Transverse colon (tissue), 4 donors: ENCODE results near the gene DSN1. TPM values are rescaled to one million over a fixed set of nuclear protein-coding genes. Genes with fewer than 3 reads are reported as not detected.

Experiments
- DNase-seq: peaks from one replicate; pipeline ENCODE4 v3.0.0-alpha.2; 2019
- H3K27ac ChIP-seq, 4 donors: fragments of 200-600 bp; sonication (generic); 2 replicates each; pipeline ENCODE4 v1.5.1; 2016 to 2018; ENCODE audit warnings: inconsistent platforms in 4 of 4
- H3K27me3 ChIP-seq: fragments of 200-600 bp; sonication (generic); 2 replicates; pipeline ENCODE4 v1.5.1; 2017; ENCODE audit warnings: inconsistent platforms
- H3K36me3 ChIP-seq, 4 donors: fragments of 200-600 bp; sonication (generic); 2 replicates each; pipeline ENCODE4 v1.5.1; 2017 to 2019; ENCODE audit warnings: inconsistent platforms in 4 of 4
- H3K4me1 ChIP-seq, 4 donors: fragments of 200-600 bp; sonication (generic); 2 replicates each; pipeline ENCODE4 v1.5.1; 2017 to 2020; ENCODE audit warnings: inconsistent platforms in 4 of 4
- H3K4me3 ChIP-seq, 4 donors: fragments of 200-600 bp; sonication (generic); 1 replicate in 1 of 4; 2 replicates in 3 of 4; pipeline versions ENCODE4 v1.5.1 to v1.6.1; 2017 to 2019; ENCODE audit warnings: inconsistent platforms in 4 of 4
- H3K9me3 ChIP-seq, 2 donors: fragments of 200-600 bp; sonication (generic); 2 replicates each; pipeline ENCODE4 v1.5.1; 2017 to 2019; ENCODE audit warnings: inconsistent platforms in 2 of 2
- CTCF ChIP-seq, 5 experiments: fragments of 200-600 bp in 3 of 5; fragments of 450-650 bp in 2 of 5; sonication (generic) in 3 of 5; IDR thresholded peaks; 1 replicate in 2 of 5; 2 replicates in 3 of 5; pipeline ENCODE4 v1.5.1; 2016 to 2017; ENCODE audit warnings: antibody characterized with exemption in 5 of 5, inconsistent platforms in 3 of 5, mild to moderate bottlenecking in 2 of 5, moderate library complexity in 1 of 5
- EP300 ChIP-seq: sonication (generic); formaldehyde crosslinking; IDR thresholded peaks from one replicate; pipeline ENCODE4 v1.6.1; 2017; ENCODE audit warnings: antibody characterized with exemption, low read depth
- POLR2A ChIP-seq: fragments of 450-650 bp; IDR thresholded peaks from one replicate; pipeline ENCODE4 v1.6.1; 2016; ENCODE audit warnings: antibody characterized with exemption, mild to moderate bottlenecking, moderate library complexity
- POLR2AphosphoS5 ChIP-seq, 3 donors: sonication (generic); formaldehyde crosslinking; IDR thresholded peaks; one replicate each; pipeline ENCODE4 v1.6.1; 2016; ENCODE audit warnings: antibody characterized with exemption in 3 of 3
- WGBS, 2 donors: methylation state at CpG; one replicate each; pipeline ENCODE4 v1.1.5; 2018; ENCODE audit warnings: low coverage in 1 of 2; 5-methylcytosine and 5-hydroxymethylcytosine counted together
- in situ Hi-C, 4 donors: fragments of 200-750 bp; cut with MboI; loops; one replicate each; pipeline versions ENCODE4 v1.15.0 to v1.15.1; 2017; ENCODE audit warnings: low sequenced_read_pairs in 3 of 4, low pct_ligation_motif_present in 1 of 4, low pct_unique_long_range_greater_than_20kb in 1 of 4
- intact Hi-C: fragments of 100-400 bp; cut with DNase I; formaldehyde crosslinking; loops from one replicate; pipeline ENCODE4 v1.15.1; 2023; ENCODE audit warnings: low total_unique reads
- total RNA-seq, 4 donors: library from RNA; depleted of rRNA; stranded (reverse); fragments of >200 nt; gene quantifications; one replicate each; pipeline ENCODE4 v1.1.0, GENCODE V29; 2016

The DSN1 gene
- total RNA-seq, 4 donors from 2014 or later, result 0.40 to 9.8 (median 5.1) TPM

DNA sequence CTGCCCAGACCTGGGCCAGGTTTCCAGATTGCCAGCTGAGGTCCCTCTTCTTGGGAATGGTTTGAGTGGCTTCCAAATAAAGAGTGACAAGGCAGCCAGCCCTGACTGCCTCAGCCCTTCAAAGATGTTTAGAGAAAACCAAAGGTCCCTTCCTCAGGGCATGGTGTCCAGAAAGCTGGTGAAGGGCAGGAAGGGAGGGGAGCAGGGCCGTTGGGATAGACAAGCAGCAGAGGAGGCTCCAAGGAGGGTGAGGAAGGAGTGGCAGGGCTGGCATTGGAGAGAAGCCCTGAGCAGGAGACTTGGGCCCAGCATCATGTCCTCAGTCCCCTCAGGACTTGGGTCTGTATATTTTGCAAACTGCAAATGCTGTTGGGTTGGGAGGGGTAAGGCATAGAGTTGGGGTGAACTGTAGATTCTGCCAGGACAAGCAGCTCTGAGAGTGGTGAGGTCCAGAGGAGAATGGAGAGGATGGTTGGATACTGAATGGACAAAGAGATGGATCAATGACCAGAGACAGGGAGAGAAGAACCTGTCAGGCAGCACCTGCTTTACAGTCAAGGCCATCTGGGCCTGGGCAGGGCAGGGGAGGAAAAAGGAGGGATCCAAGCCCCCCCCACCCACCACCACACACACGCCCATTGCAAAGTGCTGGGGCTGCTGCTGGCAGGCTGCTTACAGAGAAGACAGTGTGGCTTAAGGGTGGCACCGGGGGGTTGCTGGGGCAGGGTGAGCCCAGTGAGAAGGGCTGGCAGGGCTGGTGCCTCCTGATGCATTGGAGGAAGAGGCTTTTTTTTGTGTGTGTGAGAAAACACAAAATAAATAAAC, 5.5 kb upstream of the DSN1 start:
- Histone ChIP-seq H3K9me3 (no peaks in the 10 kb centered on the region), H3K27ac (no peak overlapping the region), H3K36me3 (no peaks in the 10 kb centered on the region), H3K4me1 (peaks cover 0 to 18% (median 5%) of the 10 kb centered on the region in 4 donors), H3K27me3 (no peaks in the 10 kb centered on the region), H3K4me3 (no peak overlapping the region)
- no peak for TF ChIP-seq EP300
- no peak for TF ChIP-seq CTCF (IDR thresholded peaks at IDR 0.05)
- no peak for TF ChIP-seq POLR2A
- TF ChIP-seq POLR2AphosphoS5 (IDR thresholded peaks at IDR 0.05), result no peak
- in situ Hi-C loops (no loop called here), intact Hi-C loops (no loop called here)
- WGBS, 2 donors, result 58 to 76% methylated on average over 2 to 3 of the region's 3 CpGs
- DNase-seq, result no peak

GRCh38 chr20:36777576-36777975, 4.0 kb upstream of the DSN1 start:
- 60 to 82% methylated on average over 1 to 3 of the region's 3 CpGs for WGBS, 2 donors
- peaks cover 6 to 26% (median 12%) of the 10 kb centered on the region in 4 donors for H3K4me1 ChIP-seq
- H3K27ac ChIP-seq, result no peak overlapping the region
- intact Hi-C loops (no loop called here), in situ Hi-C loops (no loop called here)
- TF ChIP-seq POLR2AphosphoS5 (IDR thresholded peaks at IDR 0.05) (no peak), EP300 (no peak), POLR2A (no peak), CTCF (IDR thresholded peaks at IDR 0.05) (no peak)
- H3K4me3 ChIP-seq, result no peak overlapping the region
- H3K27me3 ChIP-seq, result no peaks in the 10 kb centered on the region
- no peak for DNase-seq
- no peaks in the 10 kb centered on the region for H3K9me3 ChIP-seq
- no peaks in the 10 kb centered on the region for H3K36me3 ChIP-seq

DNA sequence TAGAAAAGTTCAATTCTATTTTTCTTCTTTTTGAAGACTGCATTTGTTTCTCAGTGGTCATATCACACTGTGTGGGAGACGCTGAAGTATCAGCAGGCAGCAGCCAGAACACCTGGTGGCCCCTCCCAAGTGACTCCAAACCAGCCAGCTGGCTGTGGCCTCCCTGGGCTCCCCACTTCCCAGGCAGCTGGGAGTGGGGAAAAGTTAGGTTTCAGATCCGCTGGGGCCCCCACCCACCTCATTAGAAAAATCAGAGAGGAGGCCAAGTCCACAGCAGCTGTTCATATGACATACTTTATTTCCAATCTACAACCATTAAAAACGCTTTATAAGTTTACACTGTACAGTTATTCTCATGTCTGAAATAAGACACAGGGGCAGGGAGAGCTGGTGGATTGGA, 3.6 kb upstream of the DSN1 start:
- no peak for TF ChIP-seq POLR2AphosphoS5 (IDR thresholded peaks at IDR 0.05)
- TF ChIP-seq CTCF (IDR thresholded peaks at IDR 0.05), result no peak
- no peak for TF ChIP-seq POLR2A
- no peak for TF ChIP-seq EP300
- H3K9me3 ChIP-seq, result no peaks in the 10 kb centered on the region
- no peak overlapping the region for H3K4me3 ChIP-seq
- H3K27ac ChIP-seq, result no peak overlapping the region
- H3K27me3 ChIP-seq, result no peaks in the 10 kb centered on the region
- WGBS, 2 donors, result 48 to 57% methylated on average over 2 to 3 of the region's 3 CpGs
- in situ Hi-C loops, result no loop called here
- no peaks in the 10 kb centered on the region for H3K36me3 ChIP-seq
- intact Hi-C loops, result no loop called here
- no peak for DNase-seq
- peaks cover 6 to 29% (median 15%) of the 10 kb centered on the region in 4 donors for H3K4me1 ChIP-seq

GRCh38 chr20:36775826-36776225, 2.3 kb upstream of the DSN1 start:
- intact Hi-C loops, result no loop called here
- Histone ChIP-seq H3K36me3 (no peaks in the 10 kb centered on the region), H3K27ac (peak overlapping the region in 1 of 4 donors; percentile 98)

More at GRCh38 chr20:36775826-36776225, 2.3 kb upstream of the DSN1 start:
- Histone ChIP-seq H3K4me3 (no peak overlapping the region), H3K9me3 (no peaks in the 10 kb centered on the region), H3K27me3 (no peaks in the 10 kb centered on the region), H3K4me1 (peaks cover 6 to 32% (median 15%) of the 10 kb centered on the region in 4 donors)
- WGBS, 2 donors, result 73 to 92% methylated on average over 3 of the region's 3 CpGs
- no peak for DNase-seq
- in situ Hi-C loops, result no loop called here
- TF ChIP-seq CTCF (IDR thresholded peaks at IDR 0.05) (no peak), POLR2A (no peak), EP300 (no peak), POLR2AphosphoS5 (IDR thresholded peaks at IDR 0.05) (no peak)
